GM12873 (cell line): ENCODE measurements around the gene FOXA1.

Source experiments
- CTCF ChIP-seq: IDR thresholded peaks from 2 replicates; pipeline ENCODE4 v1.5.1; 2012; ENCODE audit warnings: low read depth, mild to moderate bottlenecking, moderate library complexity, low read length, control low read depth; ENCODE audit not compliant: insufficient read depth; ENCODE audit errors: missing control alignments

Gene FOXA1

GRCh38 chr14:37623971-37624370, 28.9 kb upstream of the FOXA1 start:
- TF ChIP-seq CTCF = no peak

- no peak for TF ChIP-seq CTCF
Measured at GRCh38 chr14:37623426-37623951, 28.4 kb upstream of the FOXA1 start.

- TF ChIP-seq CTCF = no peak
Measured at GRCh38 chr14:37622231-37622923, 27.3 kb upstream of the FOXA1 start.

- TF ChIP-seq CTCF = no peak
Measured at GRCh38 chr14:37620856-37621255, 25.8 kb upstream of the FOXA1 start.

- TF ChIP-seq CTCF = no peak
Measured at GRCh38 chr14:37618498-37619028, 23.5 kb upstream of the FOXA1 start.

- TF ChIP-seq CTCF = no peak
Measured at GRCh38 chr14:37617864-37618365, 22.9 kb upstream of the FOXA1 start.

- no peak for TF ChIP-seq CTCF
Measured at GRCh38 chr14:37616853-37617252, 21.8 kb upstream of the FOXA1 start.
